HG03108 (cell line): ENCODE data around the gene ST6GAL1.
"Not testable (repeated sequence)": the region's sequence is repeated elsewhere in the genome, so short reads cannot be mapped to it uniquely, and the experiment has no call there.

Source experiments
- ATAC-seq: cut with Tn5 transposase; IDR thresholded peaks from one replicate; pipeline ENCODE4 v1.9.1; 2021; ENCODE audit warnings: moderate library complexity; ENCODE audit not compliant: unreplicated experiment

The ST6GAL1 gene

DNA sequence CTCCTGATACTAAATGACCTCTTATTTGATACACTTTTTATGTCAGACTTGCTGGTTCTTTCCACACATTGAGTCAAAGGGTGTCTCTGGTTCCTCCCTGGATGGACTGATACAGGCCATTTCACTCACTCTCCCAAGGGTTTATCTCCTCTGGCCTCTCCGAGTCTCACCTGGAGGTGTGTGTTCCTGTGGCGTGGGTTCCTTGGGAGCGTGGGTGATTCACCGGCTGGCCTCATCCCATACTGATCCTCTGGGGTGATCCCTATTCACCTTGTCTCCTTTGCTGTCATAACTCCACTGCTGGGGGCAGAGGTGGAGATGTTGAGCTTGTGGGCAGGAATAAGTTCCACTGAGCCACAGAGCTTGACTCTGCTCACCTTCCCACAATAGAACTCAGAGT lies 61.1 kb downstream of the ST6GAL1 start:
- ATAC-seq: no peak

DNA sequence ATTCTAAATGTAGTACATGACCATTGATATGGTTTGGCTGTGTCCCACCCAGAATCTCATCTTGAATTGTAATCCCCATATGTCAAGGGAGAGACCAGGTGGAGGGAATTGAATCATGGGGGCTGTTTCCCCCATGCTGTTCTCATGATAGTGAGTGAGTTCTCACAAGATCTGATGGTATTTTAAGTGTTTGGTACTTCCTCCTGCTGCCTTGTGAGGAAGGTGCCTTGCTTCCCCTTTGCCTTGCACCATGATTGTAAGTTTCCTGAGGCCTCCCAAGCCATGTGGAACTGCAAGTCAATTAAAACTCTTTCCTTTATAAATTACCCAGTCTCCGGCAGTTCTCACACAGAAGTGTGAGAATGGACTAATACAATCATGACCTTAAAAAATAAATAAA lies 61.8 kb downstream of the ST6GAL1 start:
- not testable (repeated sequence) for ATAC-seq

DNA sequence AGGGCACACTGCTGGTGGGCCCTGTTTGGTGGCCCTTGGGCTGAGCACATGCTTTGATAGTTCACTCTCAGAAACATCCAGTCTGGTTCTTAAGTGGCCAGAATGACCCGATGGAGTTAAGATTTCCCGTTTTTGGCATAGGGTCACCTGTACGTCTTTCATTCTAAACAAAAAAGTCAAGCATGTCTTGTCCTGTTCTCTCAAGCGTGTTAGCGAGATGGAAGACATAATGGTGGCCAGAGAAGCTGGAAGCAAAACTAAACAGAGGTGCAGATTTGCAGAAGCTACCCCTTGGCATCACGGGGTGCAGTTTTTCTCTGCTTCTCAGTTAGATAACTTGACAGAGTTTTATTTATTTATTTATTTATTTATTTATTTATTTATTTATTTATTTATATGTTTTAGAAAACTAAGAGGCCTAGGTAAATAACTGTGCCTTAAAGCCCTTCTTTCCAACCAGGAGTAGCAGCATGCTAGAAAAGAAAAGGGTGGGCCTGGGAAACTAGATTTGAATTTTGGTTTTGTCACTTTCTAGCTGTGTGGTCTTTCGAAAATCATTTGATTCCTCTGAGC lies 63.0 kb downstream of the ST6GAL1 start:
- no peak for ATAC-seq

DNA sequence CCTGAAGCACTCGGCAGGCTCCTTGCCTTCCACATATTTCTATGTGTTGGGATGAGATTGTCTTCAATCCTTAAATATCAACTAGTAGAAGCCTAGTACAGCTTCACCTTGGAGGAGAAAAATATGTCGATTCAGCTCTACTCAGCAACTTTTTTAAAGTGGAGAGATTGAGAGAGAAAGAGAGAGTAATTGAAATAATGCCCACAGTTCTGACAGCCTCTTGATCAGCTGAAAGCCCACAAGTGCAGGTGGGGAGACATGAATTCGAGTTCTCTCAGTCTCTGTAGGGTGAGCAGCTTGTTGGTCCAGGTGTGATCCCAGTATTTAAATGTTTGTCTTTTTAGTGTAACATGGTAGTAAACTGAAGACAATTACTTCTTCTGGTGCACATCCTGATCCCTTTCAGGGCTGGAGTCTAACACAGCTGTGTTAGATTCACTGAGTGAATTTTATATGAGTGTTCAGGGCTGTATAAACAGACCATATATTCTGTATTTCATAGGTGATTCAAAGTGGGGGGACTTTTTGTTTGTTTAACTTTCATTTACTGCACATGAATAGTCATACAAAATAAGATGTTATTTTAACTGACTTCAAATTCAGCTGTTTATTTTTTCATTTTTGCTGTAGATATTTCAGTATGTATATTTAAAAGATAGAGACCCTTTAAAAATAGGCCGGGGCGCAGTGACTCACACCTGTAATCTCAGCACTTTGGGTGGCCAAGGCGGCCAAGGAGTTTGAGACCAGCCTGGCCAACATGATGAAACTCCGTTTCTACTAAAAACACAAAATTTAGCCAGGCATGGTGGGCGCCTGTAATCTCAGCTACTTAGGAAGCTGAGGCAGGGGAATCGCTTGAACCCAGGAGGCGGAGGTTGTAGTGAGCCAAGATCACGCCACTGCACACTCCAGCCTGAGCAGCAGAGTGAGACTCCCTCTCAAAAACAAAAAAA lies 64.0 kb downstream of the ST6GAL1 start:
- ATAC-seq: no peak

- peak; percentile 23 for ATAC-seq
Observed at GRCh38 chr3:186996356-186996755, 66.0 kb downstream of the ST6GAL1 start.

GRCh38 chr3:186997061-186997460 lies 66.7 kb downstream of the ST6GAL1 start:
- ATAC-seq: no peak

DNA sequence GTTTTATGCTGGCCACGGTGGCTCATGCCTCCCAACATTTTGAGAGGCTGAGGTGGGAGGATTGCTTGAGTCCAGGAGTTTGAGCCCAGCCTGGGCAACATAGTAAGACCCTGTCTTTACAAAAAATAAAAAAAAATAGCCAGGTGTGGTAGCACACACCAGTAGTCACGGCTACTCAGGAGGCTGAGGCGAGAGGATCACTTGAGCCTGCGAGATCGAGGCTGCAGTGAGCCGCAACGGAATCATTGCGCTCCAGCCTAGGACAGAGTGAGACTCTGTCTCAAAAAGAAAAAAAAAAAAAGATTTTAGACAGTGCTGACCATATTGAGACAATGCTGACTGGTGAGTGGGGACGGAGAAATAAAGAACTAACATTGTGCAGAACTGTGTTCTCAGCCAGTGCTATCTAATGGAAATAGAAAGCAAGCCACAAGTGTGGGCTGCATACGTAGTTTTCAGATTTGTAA lies 67.2 kb downstream of the ST6GAL1 start:
- no peak for ATAC-seq

GRCh38 chr3:186998937-186999368 lies 68.6 kb downstream of the ST6GAL1 start:
- ATAC-seq: no peak

DNA sequence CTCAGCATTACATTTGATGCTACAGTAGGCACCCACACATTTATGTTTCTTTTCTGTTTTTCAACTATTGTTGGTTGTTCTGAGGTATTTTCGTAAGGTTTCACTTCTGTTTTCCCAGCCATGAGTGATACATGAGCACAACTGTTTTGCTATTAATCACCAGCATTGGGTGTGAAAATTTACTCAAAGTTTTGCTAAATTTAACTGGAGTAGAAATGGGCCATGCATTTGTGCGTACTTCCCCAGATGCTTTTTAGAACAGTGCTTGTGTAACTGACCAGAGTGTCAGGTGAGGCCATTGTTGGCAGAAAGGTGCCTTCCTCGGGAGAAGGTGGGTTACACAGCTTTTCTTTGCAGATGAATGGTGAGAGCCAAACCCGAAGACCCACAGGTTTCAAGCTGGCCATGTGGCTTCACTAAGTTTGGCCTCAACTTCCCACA lies 70.4 kb downstream of the ST6GAL1 start:
- peak; percentile 57 for ATAC-seq

DNA sequence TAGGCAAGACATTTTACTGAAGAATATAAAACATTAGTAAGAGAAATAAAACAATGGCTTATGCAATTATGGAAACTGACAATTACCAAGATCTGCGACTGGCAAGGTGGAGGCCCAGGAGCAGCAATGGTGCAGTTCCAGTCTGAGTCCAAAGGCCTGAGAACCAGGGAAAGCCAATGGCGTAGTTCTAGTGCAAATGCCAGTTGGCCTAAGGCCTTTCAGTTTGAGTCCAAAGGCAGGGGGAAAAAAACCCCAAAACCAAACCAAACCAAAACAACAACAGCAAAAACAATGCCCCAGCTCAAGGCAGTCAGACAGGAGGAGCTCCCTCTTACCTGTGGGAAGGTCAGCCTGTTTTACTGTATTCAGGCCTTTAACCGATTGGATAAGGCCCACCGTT lies 72.6 kb downstream of the ST6GAL1 start:
- no peak for ATAC-seq

DNA sequence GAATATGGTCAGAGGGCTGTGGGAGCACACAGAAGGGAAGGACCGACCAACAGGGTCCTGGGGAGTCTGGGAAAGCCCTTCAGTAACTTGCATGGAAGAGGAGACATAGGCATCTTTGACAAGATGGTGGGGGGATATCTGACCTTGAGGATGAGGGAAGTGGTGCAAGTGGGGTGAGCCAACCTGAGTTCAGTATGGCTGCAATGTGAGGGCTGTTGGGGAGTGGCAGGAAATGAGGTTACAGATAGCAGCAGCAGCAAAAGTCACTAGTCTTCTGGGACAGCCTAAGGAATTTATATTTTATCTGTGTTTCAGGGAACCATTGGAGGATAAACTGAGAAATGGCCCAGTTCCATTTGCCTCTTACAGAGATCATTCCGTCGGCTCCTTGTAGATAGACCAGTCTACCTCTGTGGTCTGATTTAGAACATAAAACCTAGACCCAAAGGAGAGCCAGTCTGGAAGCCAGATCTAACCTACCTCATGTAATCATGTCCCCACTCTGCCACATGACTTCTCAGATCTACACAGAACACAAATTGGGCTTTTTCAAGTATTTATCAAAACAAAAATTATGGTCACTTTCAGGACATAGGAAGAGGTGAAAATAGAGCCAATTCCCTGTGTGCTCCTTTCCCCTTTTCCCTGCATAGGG lies 75.6 kb downstream of the ST6GAL1 start:
- ATAC-seq: no peak

- ATAC-seq: no peak
Observed at GRCh38 chr3:187006864-187007630, 76.7 kb downstream of the ST6GAL1 start.

- ATAC-seq: not testable (repeated sequence)
Observed at GRCh38 chr3:187010382-187010781, 80.1 kb downstream of the ST6GAL1 start.

- ATAC-seq: peak; percentile 30
Observed at GRCh38 chr3:187011915-187012314, 81.6 kb downstream of the ST6GAL1 start.

DNA sequence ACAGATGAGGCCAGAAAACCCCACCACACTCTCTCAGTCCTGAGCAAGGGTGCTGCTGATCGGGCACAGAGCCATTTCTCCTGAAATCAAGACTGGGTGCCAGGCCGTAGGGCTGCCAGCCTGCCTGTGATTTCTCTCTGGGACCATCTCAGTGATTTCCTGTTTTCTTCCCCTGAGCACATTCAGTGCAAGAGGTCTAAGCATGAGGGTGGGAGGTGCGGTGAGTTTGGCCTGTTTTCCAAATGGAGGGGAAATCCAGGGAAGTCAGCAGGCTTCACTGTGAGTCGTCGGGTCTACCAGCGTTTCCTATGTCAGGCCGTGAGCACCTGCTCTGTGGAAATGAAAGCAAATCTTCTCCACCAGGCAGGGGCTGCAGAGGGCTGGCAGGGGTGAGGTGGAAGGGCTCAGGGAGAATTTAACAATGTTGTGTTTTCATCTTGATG lies 82.3 kb downstream of the ST6GAL1 start:
- ATAC-seq: no peak

- no peak for ATAC-seq
Observed at GRCh38 chr3:187013159-187013716, 82.9 kb downstream of the ST6GAL1 start.

GRCh38 chr3:187014417-187014864 lies 84.1 kb downstream of the ST6GAL1 start:
- no peak for ATAC-seq

DNA sequence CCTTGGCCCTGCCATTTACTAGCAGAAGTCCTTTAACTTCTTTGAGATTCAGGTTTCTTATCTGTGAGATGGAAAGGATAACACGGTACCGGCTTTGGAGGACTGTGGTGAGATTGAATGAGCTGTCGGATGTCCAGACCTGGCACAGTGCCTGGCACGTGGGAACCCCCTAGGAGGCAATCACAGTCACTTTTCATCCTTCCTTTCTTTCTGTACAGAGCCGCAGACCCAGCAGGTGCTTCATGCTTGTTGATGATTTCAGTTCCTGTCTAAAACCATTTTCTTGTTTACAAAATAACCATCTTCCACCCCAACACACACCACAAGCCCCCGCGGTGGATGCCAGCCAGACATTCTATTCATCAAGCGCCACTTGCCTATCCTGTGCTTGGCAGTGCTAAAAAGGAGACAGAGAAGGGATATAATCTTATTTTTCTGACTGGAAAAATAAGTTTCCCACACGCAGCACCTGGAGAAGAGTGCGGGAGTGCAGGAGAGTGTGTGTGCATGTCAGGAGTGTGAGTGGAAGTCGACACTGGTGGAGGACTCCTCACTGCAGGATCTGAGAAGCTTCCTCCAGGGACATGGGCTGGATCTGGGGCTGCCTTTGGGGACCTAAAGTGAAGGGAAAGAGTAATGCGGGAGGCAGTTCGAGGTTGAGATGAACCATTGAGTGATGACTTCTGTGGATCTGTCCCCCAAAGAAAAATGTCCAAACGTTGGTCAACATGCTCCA lies 85.7 kb downstream of the ST6GAL1 start:
- peak; percentile 66 for ATAC-seq

DNA sequence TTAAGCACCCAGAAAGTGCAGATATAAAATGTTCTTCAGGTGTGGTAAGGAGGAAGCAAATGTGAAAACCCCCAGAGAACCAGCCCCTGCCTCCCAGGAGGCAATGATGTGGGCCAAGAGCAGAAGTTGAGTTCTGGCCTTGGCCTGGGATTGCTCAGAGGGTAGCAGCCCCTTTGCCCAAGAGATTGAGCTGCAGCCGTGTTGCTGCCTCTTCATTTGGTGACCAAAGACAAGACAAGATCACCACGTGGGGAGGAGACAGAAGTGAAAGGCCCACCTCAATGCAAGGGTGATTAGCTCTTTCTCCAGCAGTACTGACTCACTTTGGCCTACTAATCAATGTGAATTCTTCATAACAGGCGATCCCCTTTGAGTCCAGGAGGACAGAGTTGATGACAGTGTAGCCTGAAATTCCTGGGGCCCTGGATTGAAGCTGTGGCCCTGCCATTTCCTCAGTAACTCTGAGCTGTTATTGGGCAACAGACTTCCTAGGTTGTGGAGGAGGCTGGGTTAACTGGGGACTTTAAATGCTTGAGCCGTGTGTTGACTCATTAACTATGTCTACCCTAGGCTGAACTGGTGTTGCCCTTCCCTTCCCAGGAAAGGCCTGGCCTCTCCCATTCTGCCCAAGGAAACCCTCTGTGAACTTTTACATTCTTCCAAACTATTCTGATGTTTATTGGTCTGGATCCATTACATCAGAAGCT lies 86.5 kb downstream of the ST6GAL1 start:
- ATAC-seq: peak; percentile 28
